GM19099 (cell line): ENCODE measurements around the gene LMO7.

Experiments used
- POLR2A ChIP-seq: IDR thresholded peaks from 3 replicates; pipeline ENCODE4 v1.6.1; 2011; ENCODE audit warnings: low read depth; ENCODE audit not compliant: insufficient read length; ENCODE audit errors: extremely low read depth

LMO7 gene

DNA sequence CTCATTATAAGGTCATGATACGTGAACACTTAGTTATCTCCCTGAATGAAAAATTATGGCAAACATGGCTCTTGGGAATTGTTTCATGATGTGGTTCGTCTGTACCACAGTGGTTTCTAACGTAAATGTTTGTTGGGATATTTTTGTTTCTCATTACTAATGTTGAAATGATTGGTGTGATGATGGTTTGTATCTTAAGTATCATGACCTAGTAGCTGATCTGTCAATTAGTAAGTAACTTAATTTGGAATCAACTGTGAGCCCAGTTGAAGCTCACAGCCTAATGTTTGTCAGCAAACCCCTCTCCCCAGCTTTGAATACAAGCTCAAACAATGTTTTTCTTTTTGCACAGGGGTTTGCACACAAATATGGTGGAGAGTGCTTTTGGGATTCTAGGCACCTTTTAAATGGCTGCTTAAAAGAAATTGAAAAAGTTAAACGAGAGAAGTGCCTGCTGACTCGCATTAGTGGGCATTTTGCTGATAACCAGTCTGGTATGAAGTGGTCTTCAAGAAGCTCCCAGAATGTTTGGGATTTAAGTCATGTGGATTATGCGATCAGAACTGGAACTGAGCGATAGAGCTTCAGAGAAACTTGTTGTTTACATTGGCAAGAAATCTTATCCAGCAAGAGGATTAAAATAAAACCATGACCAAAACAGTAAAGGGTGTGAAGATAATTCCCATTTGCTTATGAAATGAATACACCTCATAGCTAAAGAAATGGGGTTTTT is 68.2 kb downstream of the LMO7 start:
- no peak for TF ChIP-seq POLR2A

DNA sequence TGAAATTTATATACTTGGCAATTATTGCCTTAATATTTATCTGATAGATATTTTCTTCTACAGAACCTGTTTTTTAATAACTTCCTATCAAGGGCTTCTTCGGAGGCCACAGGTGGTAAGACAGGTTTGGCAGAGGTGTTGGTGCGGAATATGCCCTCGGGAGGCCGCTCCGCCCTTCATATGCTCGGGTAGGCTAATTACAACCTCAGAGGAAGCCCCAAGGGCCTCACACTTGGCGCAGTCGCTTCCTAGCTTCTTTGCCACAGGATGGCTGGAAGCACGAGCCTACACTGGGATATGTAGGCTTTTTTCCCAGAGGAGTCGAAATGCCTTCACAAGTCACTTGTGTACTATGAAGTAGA is 68.8 kb downstream of the LMO7 start:
- TF ChIP-seq POLR2A = no peak

DNA sequence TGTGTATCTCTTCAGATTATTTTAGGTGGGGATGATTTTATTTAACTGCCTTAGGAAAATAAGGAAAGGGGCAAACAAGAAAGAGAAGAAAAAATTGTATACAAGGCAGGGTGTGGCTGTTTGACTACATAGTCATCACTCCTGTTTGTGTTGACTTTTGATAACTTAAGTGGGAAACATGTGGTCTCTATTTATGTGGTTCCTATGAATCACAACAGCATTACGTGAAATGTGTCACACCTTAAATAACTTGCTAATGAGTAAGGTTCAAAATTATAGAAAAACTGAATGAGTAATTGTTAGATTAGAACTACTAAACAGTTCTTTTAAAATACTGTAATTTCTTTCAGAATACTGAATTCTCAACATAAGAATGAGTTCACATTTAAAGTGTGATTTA is 69.3 kb downstream of the LMO7 start:
- TF ChIP-seq POLR2A = no peak

DNA sequence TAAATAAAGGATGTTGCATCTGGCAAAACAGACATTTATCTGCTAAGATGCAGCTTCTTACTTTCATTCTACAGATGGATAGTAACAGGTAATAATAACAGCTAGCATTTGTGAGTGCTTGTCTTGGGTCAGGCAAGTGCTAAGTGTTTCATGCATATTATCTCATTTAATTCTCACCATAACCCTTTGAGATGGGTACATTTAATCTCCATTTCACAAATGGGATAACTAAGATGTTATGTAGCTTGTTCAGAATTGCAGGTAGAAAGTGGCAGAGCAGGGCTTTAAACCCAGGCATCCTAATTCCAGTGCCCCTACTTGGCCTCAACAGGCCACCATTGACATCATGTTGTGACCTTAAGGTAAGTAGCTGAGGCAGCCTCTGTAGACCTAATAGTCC is 69.8 kb downstream of the LMO7 start:
- no peak for TF ChIP-seq POLR2A

DNA sequence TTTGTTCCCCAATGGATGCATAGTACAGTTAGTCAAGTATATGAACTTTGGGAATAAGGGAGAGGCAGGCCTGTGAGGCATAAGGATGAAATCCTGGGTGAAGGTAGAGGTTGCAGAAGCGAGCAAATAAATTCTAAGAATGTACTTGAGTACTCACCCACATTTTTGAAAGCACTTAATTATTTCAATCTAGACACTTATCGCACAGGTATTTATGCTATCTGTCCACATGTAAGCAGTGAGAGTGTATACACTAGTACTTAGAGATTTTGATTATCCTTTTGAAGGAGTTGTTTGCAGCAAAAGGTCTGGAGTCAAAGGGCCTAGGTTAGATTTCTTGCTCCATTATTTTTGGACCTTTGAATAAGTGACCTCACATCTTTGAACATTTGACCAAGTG is 77.7 kb downstream of the LMO7 start:
- no peak for TF ChIP-seq POLR2A

- no peak for TF ChIP-seq POLR2A
Measured at GRCh38 chr13:75715601-75716523, 79.7 kb downstream of the LMO7 start.

GRCh38 chr13:75717525-75717924 is 81.4 kb downstream of the LMO7 start:
- no peak for TF ChIP-seq POLR2A

GRCh38 chr13:75721307-75721706 is 85.2 kb downstream of the LMO7 start:
- TF ChIP-seq POLR2A = no peak

GRCh38 chr13:75723901-75724300 is 87.8 kb downstream of the LMO7 start:
- TF ChIP-seq POLR2A = no peak

DNA sequence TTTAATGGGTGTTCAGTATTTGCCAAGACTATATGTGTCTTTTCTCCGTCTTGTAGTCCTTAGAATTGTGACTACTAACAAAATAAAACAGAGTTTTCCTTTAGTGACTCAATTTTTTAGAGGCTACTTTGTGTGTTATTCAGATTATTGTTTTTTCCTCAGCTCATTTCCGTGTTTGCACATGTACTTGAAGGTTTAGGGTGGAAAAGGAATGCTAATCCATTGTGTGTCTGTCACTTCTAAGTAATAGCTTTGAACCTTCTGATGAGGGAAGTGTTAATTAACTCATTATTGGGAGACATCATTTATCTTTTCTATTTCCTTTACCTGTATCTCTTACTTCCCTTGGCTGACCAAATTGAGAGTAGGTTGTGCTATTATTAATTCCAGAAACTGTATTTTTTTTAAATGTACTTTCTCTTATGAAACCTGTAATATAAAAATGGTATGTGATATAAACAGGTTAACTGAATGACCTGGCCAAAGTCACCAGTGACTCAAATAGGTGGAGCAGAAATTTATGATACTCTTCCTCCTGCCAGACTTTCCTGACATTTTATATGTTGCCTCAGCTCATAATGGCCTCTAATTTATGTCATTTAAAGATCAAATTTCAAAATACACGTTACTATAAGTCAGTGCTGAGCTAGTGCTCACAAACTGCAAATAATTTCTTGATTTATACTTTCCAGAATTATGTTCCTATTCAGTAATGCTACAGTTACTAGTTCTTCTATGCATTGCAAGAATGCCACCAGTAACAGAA is 88.8 kb downstream of the LMO7 start:
- no peak for TF ChIP-seq POLR2A

GRCh38 chr13:75725736-75726135 is 89.6 kb downstream of the LMO7 start:
- no peak for TF ChIP-seq POLR2A

DNA sequence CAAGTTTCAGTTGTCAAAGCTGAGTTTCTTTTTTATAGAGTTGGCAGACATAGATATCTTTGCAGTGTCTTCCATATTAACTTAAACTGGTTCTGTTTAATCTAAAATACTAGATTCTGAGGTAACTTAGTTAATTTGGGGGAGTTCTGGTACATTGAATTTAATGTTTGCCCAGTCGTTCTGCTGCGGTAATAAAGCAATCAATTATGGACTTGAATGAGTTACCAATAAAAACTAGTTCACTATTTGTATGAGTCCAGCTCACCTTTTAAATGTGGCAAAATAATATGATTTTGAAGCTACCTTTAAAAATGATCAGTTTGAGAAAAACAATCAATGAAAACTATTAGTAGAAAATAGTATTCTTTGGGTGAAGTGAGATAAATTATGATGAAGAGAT is 90.2 kb downstream of the LMO7 start:
- TF ChIP-seq POLR2A = no peak

DNA sequence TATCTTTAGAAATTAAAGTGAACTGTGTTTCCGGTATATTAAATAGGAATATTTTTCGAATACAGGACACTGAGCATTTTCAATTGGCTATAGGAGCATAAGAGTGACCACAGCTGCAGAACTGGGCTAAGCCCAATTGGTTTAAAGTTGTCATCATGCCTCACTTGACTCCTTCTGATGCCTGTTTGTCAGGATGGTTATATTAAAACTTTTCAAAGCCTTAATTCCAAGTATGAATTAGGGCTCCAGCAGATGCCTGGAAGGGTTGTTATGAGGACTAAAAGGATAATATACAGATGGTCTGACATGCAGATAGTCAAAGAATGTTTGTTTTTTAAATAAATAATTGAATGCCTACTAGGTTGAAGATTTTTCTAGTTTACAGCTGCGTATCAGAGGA is 100.0 kb downstream of the LMO7 start:
- no peak for TF ChIP-seq POLR2A

DNA sequence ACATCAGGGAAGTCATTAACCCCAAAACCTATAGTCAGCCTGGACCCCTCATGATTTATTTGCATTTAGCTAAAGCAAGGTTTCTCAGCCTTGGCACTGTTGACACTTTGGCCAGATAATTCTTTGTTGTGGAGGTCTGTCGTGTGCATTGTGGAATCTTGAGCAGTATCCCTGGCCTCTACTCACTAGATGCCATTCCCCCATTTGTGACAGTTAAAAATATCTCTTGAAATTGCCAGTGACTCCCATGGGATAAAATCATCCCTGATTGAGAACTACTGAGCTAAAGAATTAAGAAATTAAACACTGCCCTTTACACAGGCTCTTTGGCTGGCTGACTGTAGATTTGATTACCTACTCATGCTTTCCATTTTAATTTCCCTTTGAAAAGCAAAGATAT is 102.7 kb downstream of the LMO7 start:
- TF ChIP-seq POLR2A = no peak

- TF ChIP-seq POLR2A = no peak
Measured at GRCh38 chr13:75739244-75739868, 103.2 kb downstream of the LMO7 start.
